ENCODE measurements around the gene ATP1B2. TPM values are rescaled to one million over a fixed set of nuclear protein-coding genes. Genes with fewer than 3 reads are reported as not detected.

The ATP1B2 gene
- total RNA-seq, result not detected in 2 replicates

GRCh38 chr17:7650509-7651096 is at the start of gene ATP1B2:
Gene ATP1B2, plus strand, starts transcription at chr17:7650926. Its CDS starts 593 bp downstream, at chr17:7651519.

DNA sequence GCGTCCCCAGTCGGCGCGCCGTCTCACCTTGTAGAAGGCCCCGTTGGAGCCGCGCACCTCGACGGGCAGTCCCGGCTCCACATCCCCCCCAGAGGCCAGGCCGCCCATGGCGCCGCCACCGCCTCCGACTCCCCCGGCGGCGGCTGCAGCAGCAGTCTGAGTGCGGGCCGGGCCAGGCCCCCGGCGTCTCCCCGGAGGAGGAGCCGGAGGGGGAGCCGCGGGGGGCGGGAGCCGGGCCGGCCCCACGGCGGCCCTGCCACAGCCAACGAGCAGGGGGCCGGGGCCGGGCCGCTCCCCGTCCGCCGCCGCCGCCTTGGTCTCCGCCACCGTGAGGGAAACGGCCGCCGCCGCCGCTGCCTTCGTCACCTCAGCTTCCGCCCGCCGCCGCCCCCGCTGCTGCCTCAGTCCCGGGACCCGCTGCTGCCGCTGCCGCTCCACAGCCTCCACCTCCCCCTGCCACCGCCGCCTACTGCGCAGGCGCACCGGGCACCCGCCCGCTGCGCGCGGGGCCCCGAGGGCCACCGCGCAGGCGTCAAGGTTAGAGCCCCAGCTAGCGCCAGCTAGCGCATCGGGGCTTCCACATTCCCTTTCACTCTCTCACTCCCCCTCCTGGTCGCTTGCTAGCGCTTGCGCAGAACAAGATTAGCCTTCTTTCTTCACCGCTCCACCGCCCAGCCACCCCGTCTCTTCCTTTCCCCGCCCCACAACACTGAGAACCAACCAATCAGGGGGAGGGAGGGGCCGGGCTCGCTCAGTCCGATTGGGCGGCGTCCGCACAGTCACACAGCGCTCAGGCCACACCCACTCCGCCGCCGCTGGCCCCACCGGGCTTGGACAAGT is 36.1 kb upstream of the ATP1B2 start, which contains the start of gene FXR2:
TSS of gene FXR2 (minus strand) at position 473 of the 840 bp plus-strand sequence. CDS start at position 108, 365 bp downstream.

GRCh38 chr17:7627250-7628121 is 23.2 kb upstream of the ATP1B2 start, which contains the start of gene SAT2:
Gene SAT2, minus strand, starts transcription at chr17:7627821. Its CDS starts 186 bp downstream, at chr17:7627635.

GRCh38 chr17:7629939-7630571 is 20.7 kb upstream of the ATP1B2 start, which contains the start of gene SHBG:
Gene SHBG, plus strand, starts transcription at chr17:7630135. Its CDS starts 38 bp downstream, at chr17:7630173.

GRCh38 chr17:7687072-7687907 is 36.6 kb downstream of the ATP1B2 start, which contains the start of gene TP53:
Gene TP53, minus strand, starts transcription at chr17:7687490. Its CDS starts 10,896 bp downstream, at chr17:7676594.

DNA sequence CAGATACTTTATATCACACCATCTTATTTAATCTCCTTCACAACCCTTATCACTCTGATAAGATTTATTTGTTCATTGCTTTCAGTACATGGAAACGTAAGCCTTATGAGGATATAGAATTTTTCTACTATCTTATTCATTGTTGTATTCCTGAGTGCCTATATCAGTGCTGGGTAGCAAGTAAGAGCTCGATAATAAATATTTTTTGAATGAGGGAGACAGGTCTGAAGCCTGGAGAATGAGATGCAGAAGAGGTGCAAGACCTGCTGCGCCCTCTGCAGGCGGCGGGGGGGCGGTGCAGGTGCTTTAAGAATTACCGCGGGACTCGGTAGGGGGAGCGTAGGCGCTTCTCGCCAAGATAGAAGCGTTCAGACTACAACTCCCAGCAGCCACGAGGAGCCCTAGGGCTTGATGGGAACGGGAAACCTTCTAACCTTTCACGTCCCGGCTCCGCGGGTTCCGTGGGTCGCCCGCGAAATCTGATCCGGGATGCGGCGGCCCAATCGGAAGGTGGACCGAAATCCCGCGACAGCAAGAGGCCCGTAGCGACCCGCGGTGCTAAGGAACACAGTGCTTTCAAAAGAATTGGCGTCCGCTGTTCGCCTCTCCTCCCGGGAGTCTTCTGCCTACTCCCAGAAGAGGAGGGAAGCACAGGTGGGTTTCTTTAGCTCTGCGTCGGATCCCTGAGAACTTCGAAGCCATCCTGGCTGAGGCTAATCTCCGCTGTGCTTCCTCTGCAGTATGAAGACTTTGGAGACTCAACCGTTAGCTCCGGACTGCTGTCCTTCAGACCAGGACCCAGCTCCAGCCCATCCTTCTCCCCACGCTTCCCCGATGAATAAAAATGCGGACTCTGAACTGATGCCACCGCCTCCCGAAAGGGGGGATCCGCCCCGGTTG is 37.4 kb downstream of the ATP1B2 start, which contains the start of gene WRAP53:
TSS of gene WRAP53 (plus strand) at position 570 of the 900 bp plus-strand sequence. CDS start at position 742, 172 bp downstream.

GRCh38 chr17:7704601-7705268 is 54.0 kb downstream of the ATP1B2 start, which contains the start of gene EFNB3:
Gene EFNB3, plus strand, starts transcription at chr17:7705202. Its CDS starts 397 bp downstream, at chr17:7705599.

Other genes starting within 250 kb of the ATP1B2 start
- gene TMEM256, start 246.8 kb upstream of the ATP1B2 start, total RNA-seq, result 88.0 and 144 TPM in 2 replicates
- gene NLGN2, start 243.1 kb upstream of the ATP1B2 start, total RNA-seq, result 2.3 and 4.2 TPM in 2 replicates
- not detected in 2 replicates for gene SPEM1, start 230.6 kb upstream of the ATP1B2 start, total RNA-seq
- not detected in 2 replicates for gene SPEM2, start 225.3 kb upstream of the ATP1B2 start, total RNA-seq
- not detected in 2 replicates for gene SPEM3, start 222.1 kb upstream of the ATP1B2 start, total RNA-seq
- gene TMEM102, start 215.5 kb upstream of the ATP1B2 start, total RNA-seq, result 1.5 and 2.3 TPM in 2 replicates
- gene FGF11, start 211.4 kb upstream of the ATP1B2 start, total RNA-seq, result 2.5 and 14.7 TPM in 2 replicates
- gene CHRNB1, start 205.9 kb upstream of the ATP1B2 start, total RNA-seq, result 2.3 and 3.9 TPM in 2 replicates
- 14.8 and 21.4 TPM in 2 replicates for gene ZBTB4, start 171.3 kb upstream of the ATP1B2 start, total RNA-seq
- not detected in 2 replicates for gene SLC35G6, start 169.5 kb upstream of the ATP1B2 start, total RNA-seq
- gene POLR2A, start 166.6 kb upstream of the ATP1B2 start, total RNA-seq, result 49.6 and 88.0 TPM in 2 replicates
- gene TNFSF12, start 101.9 kb upstream of the ATP1B2 start, total RNA-seq, result 3.6 and 14.1 TPM in 2 replicates
- gene TNFSF13, start 92.2 kb upstream of the ATP1B2 start, total RNA-seq, result 0.38 and 1.1 TPM in 2 replicates
- gene SENP3, start 89.0 kb upstream of the ATP1B2 start, total RNA-seq, result 71.0 and 99.3 TPM in 2 replicates
- 7.5 and 15.2 TPM in 2 replicates for gene CD68, start 71.3 kb upstream of the ATP1B2 start, total RNA-seq
- gene MPDU1, start 67.1 kb upstream of the ATP1B2 start, total RNA-seq, result 54.4 and 115 TPM in 2 replicates
- 0.28 and 0.38 TPM in 2 replicates for gene SOX15, start 60.8 kb upstream of the ATP1B2 start, total RNA-seq
- gene FXR2, start 36.0 kb upstream of the ATP1B2 start, total RNA-seq, result 50.2 and 58.1 TPM in 2 replicates
- 25.5 and 30.2 TPM in 2 replicates for gene SAT2, start 23.1 kb upstream of the ATP1B2 start, total RNA-seq
- 0.19 and 0.28 TPM in 2 replicates for gene SHBG, start 20.8 kb upstream of the ATP1B2 start, total RNA-seq
- gene TP53, start 36.6 kb downstream of the ATP1B2 start, total RNA-seq, result 16.3 and 28.4 TPM in 2 replicates
- gene WRAP53, start 37.6 kb downstream of the ATP1B2 start, total RNA-seq, result 3.1 and 7.9 TPM in 2 replicates
- under 0.01 and 0.19 TPM in 2 replicates for gene EFNB3, start 54.3 kb downstream of the ATP1B2 start, total RNA-seq
- gene DNAH2, start 66.8 kb downstream of the ATP1B2 start, total RNA-seq, result 0.19 and 0.56 TPM in 2 replicates
- gene KDM6B, start 183.3 kb downstream of the ATP1B2 start, total RNA-seq, result 4.2 and 68.6 TPM in 2 replicates
- 0.58 TPM in 1 of 2 replicates, not detected in the other for gene TMEM88, start 204.1 kb downstream of the ATP1B2 start, total RNA-seq
- gene NAA38, start 206.6 kb downstream of the ATP1B2 start, total RNA-seq, result 65.7 and 90.3 TPM in 2 replicates
- 13.0 and 13.6 TPM in 2 replicates for gene CYB5D1, start 207.1 kb downstream of the ATP1B2 start, total RNA-seq
- gene CHD3, start 237.9 kb downstream of the ATP1B2 start, total RNA-seq, result 115 and 141 TPM in 2 replicates